ENCODE measurements around the gene BCR.

DNA sequence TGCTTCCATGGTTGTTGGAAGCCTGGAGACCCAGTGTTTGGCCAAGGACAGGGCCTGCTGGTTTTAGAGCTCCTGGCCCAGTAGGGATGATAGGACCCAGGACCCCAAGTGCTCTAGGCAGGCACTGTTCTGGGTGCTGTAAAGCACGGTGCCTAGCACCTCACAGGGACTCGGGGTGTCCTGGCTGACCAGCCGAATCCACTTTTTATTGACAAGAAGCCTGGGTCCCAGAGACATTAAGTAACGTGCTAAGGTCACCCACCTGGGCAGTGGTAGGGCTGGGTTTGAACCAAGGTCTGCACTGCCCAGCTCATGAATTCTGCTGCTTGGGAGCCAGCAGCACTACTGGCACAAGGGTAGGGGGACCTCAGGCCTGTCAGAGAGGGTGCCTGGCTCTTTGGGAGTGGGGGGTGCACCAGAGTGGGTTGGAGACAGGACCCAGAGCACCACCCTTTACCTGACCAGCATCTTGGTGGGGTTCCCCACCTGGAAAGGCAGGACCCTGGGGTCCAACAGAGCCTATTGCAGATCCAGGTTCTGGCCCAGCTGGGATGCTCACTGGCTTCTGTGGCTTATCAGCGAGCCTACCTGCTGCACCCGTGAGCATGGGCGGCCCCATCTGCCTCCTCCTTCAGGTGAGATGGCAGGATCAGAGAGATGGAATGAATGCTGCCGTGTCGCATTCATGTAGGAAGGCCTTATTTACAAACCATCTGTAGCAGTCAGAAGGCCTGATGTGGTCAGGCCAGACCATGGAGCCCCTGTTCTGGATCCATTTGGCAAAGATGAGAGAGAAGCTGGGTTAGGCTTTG, 52.0 kb downstream of the BCR start:
- no peak for TF ChIP-seq POLR2AphosphoS5 (IDR thresholded peaks at IDR 0.05; ENCODE audit: low read depth, low read length)
- TF ChIP-seq POLR2A (IDR thresholded peaks at IDR 0.05; ENCODE audit: low read depth, low read length), result no peak

All from GM12892 (cell line).